Measurements from ENCODE around the gene AQR. TPM values are rescaled to one million over a fixed set of nuclear protein-coding genes. Genes with fewer than 3 reads are reported as not detected.

AQR gene
- total and polyA plus RNA-seq, 2 of the 8 experiments (the other 6 are each of a cell fraction or from before 2014, with no cell fraction given) = 34.5 to 57.6 TPM

DNA sequence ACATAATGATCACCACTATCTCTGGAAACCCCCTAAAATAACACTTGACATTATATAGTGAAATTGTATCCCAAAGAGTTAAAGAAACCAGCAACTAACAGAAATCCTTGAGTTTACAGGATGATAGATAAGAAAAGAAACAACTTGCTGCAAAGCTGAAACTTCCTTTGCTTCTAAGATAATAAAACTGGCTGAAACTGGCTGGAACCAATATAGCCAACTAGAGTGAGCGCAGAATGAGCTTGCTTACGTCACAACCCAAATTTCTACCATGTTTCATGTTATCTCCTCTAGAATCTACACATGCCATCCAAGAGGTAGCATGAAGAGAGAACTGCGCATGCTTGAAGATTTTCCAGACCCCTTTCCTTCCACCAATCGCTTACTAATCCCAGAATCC, 90.4 kb downstream of the AQR start:
- 74% methylated on average over 4 of the region's 4 CpGs; no CpG with 5 or more reads in 1 of the 2 experiments for WGBS, 2 experiments (ENCODE audit: extremely low coverage in 1 of 2, insufficient coverage in 1 of 2, insufficient read length in 1 of 2, insufficient replicate concordance in 2 of 2, low coverage in 1 of 2, low lambda C conversion rate in 2 of 2, missing lambda C conversion rate in 1 of 2)
- ChIA-PET POLR2A (ENCODE audit: partially characterized antibody) (interaction anchor here (1.1 kb wide), 1 partner anchor 14 kb away, joined by 3 read pairs; no protein-coding TSS in a partner anchor), CTCF (ENCODE audit: partially characterized antibody) (interaction anchor here (0.9 to 1.0 kb wide), 2 partner anchors 25 to 171 kb away, joined by 3 read pairs; no protein-coding TSS in a partner anchor)
- H3K23me2 ChIP-seq (ENCODE audit: low read depth, low read length) = no peaks in the 10 kb centered on the region
- FAIRE-seq = no peak
- no peak overlapping the region for H3K4me2 ChIP-seq (ENCODE audit: insufficient read depth in 1 of 2, low read depth in 2 of 2, low read length in 2 of 2)
- H4K8ac ChIP-seq (ENCODE audit: extremely low read depth, insufficient read depth, low read length) = no peak overlapping the region
- H3K4me3 ChIP-seq (ENCODE audit: extremely low read depth in 1 of 4, insufficient read depth in 2 of 4, low read depth in 3 of 4, low read length in 4 of 4) = no peak overlapping the region
- no peak for DNase-seq (ENCODE audit: low read depth in 1 of 2, low spot score in 2 of 2)
- H3K9me3 ChIP-seq (ENCODE audit: insufficient read depth in 2 of 2, low read depth in 1 of 2, low read length in 1 of 2) = no peaks in the 10 kb centered on the region
- no peak overlapping the region for H3K23ac ChIP-seq (ENCODE audit: insufficient read length)
- no peaks in the 10 kb centered on the region for H3K27me3 ChIP-seq (replicated peaks in 1 of 4; ENCODE audit: control insufficient read depth in 3 of 4, extremely low read depth in 1 of 4, insufficient read depth in 3 of 4, low read length in 3 of 4)
- H2BK120ac ChIP-seq (replicated peaks; ENCODE audit: low read depth, low read length) = no peak overlapping the region
- no peak overlapping the region for H3K56ac ChIP-seq (replicated peaks; ENCODE audit: insufficient read length, low read depth, low read length)
- H2BK12ac ChIP-seq (ENCODE audit: low read depth, low read length) = no peak overlapping the region
- H3K18ac ChIP-seq (ENCODE audit: extremely low read depth, low read length) = no peak overlapping the region
- H3K4me1 ChIP-seq (replicated peaks in 1 of 4; ENCODE audit: control insufficient read depth in 3 of 4, insufficient read depth in 4 of 4, low read length in 3 of 4) = no peaks in the 10 kb centered on the region; a peak in 1 of 7 replicates
- no peak overlapping the region for H3K9ac ChIP-seq (replicated peaks in 1 of 4; ENCODE audit: extremely low read depth in 1 of 4, low read depth in 3 of 4, low read length in 3 of 4)
- H2BK5ac ChIP-seq (ENCODE audit: low read depth, low read length) = no peak overlapping the region
- peaks cover 0 to 25% (median 15%) of the 10 kb centered on the region in 4 experiments; a peak in 5 of 8 replicates for H3K36me3 ChIP-seq (ENCODE audit: control insufficient read depth in 2 of 4, insufficient read depth in 4 of 4, low read length in 3 of 4)
- no peaks in the 10 kb centered on the region for H4K20me1 ChIP-seq (replicated peaks in 1 of 2; ENCODE audit: control insufficient read depth in 1 of 2, insufficient read depth in 2 of 2, low read length in 2 of 2)
- no peak overlapping the region for H4K5ac ChIP-seq (ENCODE audit: insufficient read length, low read depth, low read length)
- no peak overlapping the region for H2BK15ac ChIP-seq (ENCODE audit: low read length)
- H3K14ac ChIP-seq (ENCODE audit: insufficient read length) = no peak overlapping the region
- no peak overlapping the region for H3K4ac ChIP-seq (replicated peaks; ENCODE audit: insufficient read length, low read depth, low read length)
- no peak overlapping the region for H2BK20ac ChIP-seq (ENCODE audit: low read length)
- no peak overlapping the region for H2AFZ ChIP-seq (ENCODE audit: low read length)
- no peak overlapping the region for H2AK5ac ChIP-seq (ENCODE audit: low read depth, low read length)
- no peak overlapping the region for H4K91ac ChIP-seq (replicated peaks; ENCODE audit: insufficient read length, low read length)
- no peaks in the 10 kb centered on the region for H3K79me2 ChIP-seq (ENCODE audit: control insufficient read depth in 1 of 2, insufficient read depth in 2 of 2, low read length in 2 of 2)
- no peak overlapping the region for H3K27ac ChIP-seq (ENCODE audit: low read depth, low read length)
- no peaks in the 10 kb centered on the region for H3K79me1 ChIP-seq (ENCODE audit: low read depth, low read length)
- TF ChIP-seq HDAC2 (IDR thresholded peaks at IDR 0.05; ENCODE audit: borderline replicate concordance in 1 of 2, low read depth in 2 of 2, low read length in 2 of 2) = no peak
- TF ChIP-seq ZNF274 (IDR thresholded peaks at IDR 0.05; ENCODE audit: borderline replicate concordance, extremely low read depth, low read length) = no peak
- TF ChIP-seq CTBP2 (IDR thresholded peaks at IDR 0.05; ENCODE audit: borderline replicate concordance, insufficient read depth, insufficient read length, low read length) = no peak
- TF ChIP-seq TAF1 (IDR thresholded peaks at IDR 0.05; ENCODE audit: low read depth, low read length) = no peak
- TF ChIP-seq HDAC6 (IDR thresholded peaks at IDR 0.05; ENCODE audit: low read depth, low read length) = no peak
- no peak for TF ChIP-seq EZH2 (IDR thresholded peaks at IDR 0.05; ENCODE audit: low read depth, low read length, severe bottlenecking)
- TF ChIP-seq JUND (IDR thresholded peaks at IDR 0.05; ENCODE audit: low read length) = no peak
- TF ChIP-seq RFX5 (IDR thresholded peaks at IDR 0.05; ENCODE audit: borderline replicate concordance, low read depth, low read length) = no peak
- TF ChIP-seq TAF7 (optimal IDR thresholded peaks at IDR 0.05; ENCODE audit: borderline replicate concordance, low read depth, low read length) = no peak
- TF ChIP-seq SIN3A (conservative IDR thresholded peaks at IDR 0.05 in 1 of 2, IDR thresholded peaks at IDR 0.05 in 1 of 2; ENCODE audit: low read depth in 1 of 2, low read length in 2 of 2) = no peak
- no peak for TF ChIP-seq FOSL1 (IDR thresholded peaks at IDR 0.05; ENCODE audit: insufficient read depth, low read depth, low read length)
- TF ChIP-seq, protein P1, sequence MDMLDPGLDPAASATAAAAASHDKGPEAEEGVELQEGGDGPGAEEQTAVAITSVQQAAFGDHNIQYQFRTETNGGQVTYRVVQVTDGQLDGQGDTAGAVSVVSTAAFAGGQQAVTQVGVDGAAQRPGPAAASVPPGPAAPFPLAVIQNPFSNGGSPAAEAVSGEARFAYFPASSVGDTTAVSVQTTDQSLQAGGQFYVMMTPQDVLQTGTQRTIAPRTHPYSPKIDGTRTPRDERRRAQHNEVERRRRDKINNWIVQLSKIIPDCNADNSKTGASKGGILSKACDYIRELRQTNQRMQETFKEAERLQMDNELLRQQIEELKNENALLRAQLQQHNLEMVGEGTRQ (IDR thresholded peaks at IDR 0.05; ENCODE audit: low read length) = no peak
